Lower lobe of right lung (tissue), 2 donors: Measurements from ENCODE around the gene NEURL3. TPM values are rescaled to one million over a fixed set of nuclear protein-coding genes. Genes with fewer than 3 reads are reported as not detected.

ENCODE experiments used
- ATAC-seq, 2 donors: fragments of 200-7000 bp; cut with Tn5 transposase; one replicate each; pipeline ENCODE4 v1.9.1; 2020 to 2022; ENCODE audit warnings: mild to moderate bottlenecking in 2 of 2, moderate library complexity in 2 of 2
- DNase-seq: peaks from one replicate; pipeline ENCODE4 v3.0.0-alpha.2; 2020
- H3K27ac ChIP-seq: fragments of 200-600 bp; one replicate; pipeline ENCODE4 v1.8.0; 2022
- H3K27me3 ChIP-seq: fragments of 200-600 bp; one replicate; pipeline ENCODE4 v1.8.0; 2022; ENCODE audit warnings: low read depth
- H3K36me3 ChIP-seq: fragments of 200-600 bp; one replicate; pipeline ENCODE4 v1.8.0; 2022; ENCODE audit warnings: mild to moderate bottlenecking
- H3K4me1 ChIP-seq: fragments of 200-600 bp; one replicate; pipeline ENCODE4 v1.8.0; 2022
- H3K4me3 ChIP-seq: fragments of 200-600 bp; one replicate; pipeline ENCODE4 v1.8.0; 2022; ENCODE audit warnings: mild to moderate bottlenecking
- H3K9me3 ChIP-seq: fragments of 200-600 bp; one replicate; pipeline ENCODE4 v1.8.0; 2022
- CTCF ChIP-seq: fragments of 200-600 bp; IDR thresholded peaks from one replicate; pipeline ENCODE4 v1.8.0; 2022; ENCODE audit warnings: antibody characterized with exemption, mild to moderate bottlenecking
- intact Hi-C: fragments of 100-400 bp; cut with DNase I; formaldehyde crosslinking; loops from one replicate; pipeline ENCODE4 v1.11.0; 2022
- total RNA-seq: library from RNA; stranded (reverse); fragmentation: NEBNext Ultra II Directional; extraction: Animal tissue kit (Norgen Biotek cat#: 25700); gene quantifications from one replicate; pipeline ENCODE4 v1.2.1, GENCODE V29; 2021
- donor health status: DM: no; HTN: yes; CAD: no; lungs with severe emphysema.

Gene NEURL3
- total RNA-seq, 1 donor from 2014 or later: 0.27 TPM

- peak overlapping the region; percentile 58 for H3K4me3 ChIP-seq
- DNase-seq (no peak), ATAC-seq (no peak)
- H3K27ac ChIP-seq: peak overlapping the region; percentile 91
- peaks cover 7% of the 10 kb centered on the region for H3K4me1 ChIP-seq
- H3K27me3 ChIP-seq: no peaks in the 10 kb centered on the region
- no peaks in the 10 kb centered on the region for H3K9me3 ChIP-seq
- intact Hi-C loops: no loop called here
- no peaks in the 10 kb centered on the region for H3K36me3 ChIP-seq
- TF ChIP-seq CTCF: no peak
Observed at GRCh38 chr2:96486696-96487095, 18.5 kb downstream of the NEURL3 start.

GRCh38 chr2:96485751-96486651, 19.2 kb downstream of the NEURL3 start:
- Histone ChIP-seq H3K4me3 (peak overlapping the region; percentile 58), H3K4me1 (peaks cover 7% of the 10 kb centered on the region), H3K9me3 (no peaks in the 10 kb centered on the region), H3K27ac (peak overlapping the region; percentile 91), H3K27me3 (no peaks in the 10 kb centered on the region), H3K36me3 (no peaks in the 10 kb centered on the region)
- peak; percentile 93 to 96 for ATAC-seq
- no peak for TF ChIP-seq CTCF
- peak; percentile 84 for DNase-seq
- intact Hi-C loops: no loop called here

- ATAC-seq (peak in 1 of 2 donors; percentile 10), DNase-seq (no peak)
- Histone ChIP-seq H3K27me3 (no peaks in the 10 kb centered on the region), H3K27ac (peak overlapping the region; percentile 91), H3K36me3 (no peaks in the 10 kb centered on the region), H3K4me3 (peak overlapping the region; percentile 58), H3K9me3 (no peaks in the 10 kb centered on the region), H3K4me1 (peaks cover 7% of the 10 kb centered on the region)
- TF ChIP-seq CTCF: no peak
- intact Hi-C loops: no loop called here
Observed at GRCh38 chr2:96485350-96485749, 19.8 kb downstream of the NEURL3 start.

- TF ChIP-seq CTCF: no peak
- no peaks in the 10 kb centered on the region for H3K9me3 ChIP-seq
- ATAC-seq (no peak), DNase-seq (no peak)
- H3K27me3 ChIP-seq: no peaks in the 10 kb centered on the region
- no peak overlapping the region for H3K27ac ChIP-seq
- H3K36me3 ChIP-seq: no peaks in the 10 kb centered on the region
- H3K4me1 ChIP-seq: peaks cover 7% of the 10 kb centered on the region
- no peak overlapping the region for H3K4me3 ChIP-seq
- intact Hi-C loops: no loop called here
Observed at GRCh38 chr2:96484091-96484490, 21.1 kb downstream of the NEURL3 start.

GRCh38 chr2:96477458-96477857, 27.7 kb downstream of the NEURL3 start:
- Histone ChIP-seq H3K9me3 (no peaks in the 10 kb centered on the region), H3K4me1 (no peaks in the 10 kb centered on the region), H3K4me3 (no peak overlapping the region), H3K36me3 (no peaks in the 10 kb centered on the region), H3K27ac (no peak overlapping the region), H3K27me3 (no peaks in the 10 kb centered on the region)
- TF ChIP-seq CTCF: no peak
- no peak for ATAC-seq
- no peak for DNase-seq
- intact Hi-C loops: no loop called here
